ENCODE measurements around the gene CD83. TPM values are rescaled to one million over a fixed set of nuclear protein-coding genes. Genes with fewer than 3 reads are reported as not detected.

The CD83 gene
- polyA plus RNA-seq, 1 donor (not counting 4 experiments of a cell fraction or from before 2014, with no cell fraction given) = 3.4 TPM

- Histone ChIP-seq H3K4me1 (ENCODE audit: control insufficient read depth, extremely low read depth, insufficient read depth, low read length) (no peaks in the 10 kb centered on the region), H3K9me1 (ENCODE audit: control insufficient read depth, extremely low read depth, insufficient read depth, low read length) (no peaks in the 10 kb centered on the region), H2AFZ (ENCODE audit: control insufficient read depth, low read length) (no peak overlapping the region), H3K4me2 (ENCODE audit: control insufficient read depth, extremely low read depth, insufficient read depth, low read depth, low read length) (no peak overlapping the region), H3K9ac (ENCODE audit: control insufficient read depth, extremely low read depth, insufficient read depth, low read length) (no peak overlapping the region), H3K4me3 (ENCODE audit: control insufficient read depth in 2 of 3, extremely low read depth in 1 of 3, insufficient read depth in 2 of 3, low read depth in 1 of 3, low read length in 3 of 3) (no peak overlapping the region), H3K36me3 (ENCODE audit: control insufficient read depth in 2 of 2, extremely low read depth in 1 of 2, insufficient read depth in 2 of 2, low read length in 2 of 2) (no peaks in the 10 kb centered on the region), H4K20me1 (ENCODE audit: control insufficient read depth, extremely low read depth, insufficient read depth, low read length) (no peaks in the 10 kb centered on the region), H3K79me2 (ENCODE audit: control insufficient read depth, insufficient read depth, low read length) (no peaks in the 10 kb centered on the region), H3K27me3 (ENCODE audit: control insufficient read depth, extremely low read depth, insufficient read depth, low read length) (no peaks in the 10 kb centered on the region), H3K27ac (ENCODE audit: control insufficient read depth, insufficient read depth, low read length) (no peak overlapping the region), H3K9me3 (ENCODE audit: control insufficient read depth, low read depth, low read length) (no peaks in the 10 kb centered on the region)
- dilution Hi-C loops (cut with MboI; ENCODE audit: extremely low pct_ligation_motif_present, low sequenced_read_pairs) = no loop called here
- TF ChIP-seq, protein P1, sequence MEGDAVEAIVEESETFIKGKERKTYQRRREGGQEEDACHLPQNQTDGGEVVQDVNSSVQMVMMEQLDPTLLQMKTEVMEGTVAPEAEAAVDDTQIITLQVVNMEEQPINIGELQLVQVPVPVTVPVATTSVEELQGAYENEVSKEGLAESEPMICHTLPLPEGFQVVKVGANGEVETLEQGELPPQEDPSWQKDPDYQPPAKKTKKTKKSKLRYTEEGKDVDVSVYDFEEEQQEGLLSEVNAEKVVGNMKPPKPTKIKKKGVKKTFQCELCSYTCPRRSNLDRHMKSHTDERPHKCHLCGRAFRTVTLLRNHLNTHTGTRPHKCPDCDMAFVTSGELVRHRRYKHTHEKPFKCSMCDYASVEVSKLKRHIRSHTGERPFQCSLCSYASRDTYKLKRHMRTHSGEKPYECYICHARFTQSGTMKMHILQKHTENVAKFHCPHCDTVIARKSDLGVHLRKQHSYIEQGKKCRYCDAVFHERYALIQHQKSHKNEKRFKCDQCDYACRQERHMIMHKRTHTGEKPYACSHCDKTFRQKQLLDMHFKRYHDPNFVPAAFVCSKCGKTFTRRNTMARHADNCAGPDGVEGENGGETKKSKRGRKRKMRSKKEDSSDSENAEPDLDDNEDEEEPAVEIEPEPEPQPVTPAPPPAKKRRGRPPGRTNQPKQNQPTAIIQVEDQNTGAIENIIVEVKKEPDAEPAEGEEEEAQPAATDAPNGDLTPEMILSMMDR (optimal IDR thresholded peaks at IDR 0.05 in 1 of 3, IDR thresholded peaks at IDR 0.05 in 1 of 3, conservative IDR thresholded peaks at IDR 0.05 in 1 of 3; ENCODE audit: extremely low read depth in 1 of 3, insufficient read depth in 2 of 3, low read length in 3 of 3) = no peak
- TF ChIP-seq EZH2 (IDR thresholded peaks at IDR 0.05; ENCODE audit: low read length) = no peak
- FAIRE-seq (no peak), DNase-seq (ENCODE audit: low read depth, low spot score) (no peak)
Measured at GRCh38 chr6:14180609-14181008, 63.0 kb downstream of the CD83 start.

DNA sequence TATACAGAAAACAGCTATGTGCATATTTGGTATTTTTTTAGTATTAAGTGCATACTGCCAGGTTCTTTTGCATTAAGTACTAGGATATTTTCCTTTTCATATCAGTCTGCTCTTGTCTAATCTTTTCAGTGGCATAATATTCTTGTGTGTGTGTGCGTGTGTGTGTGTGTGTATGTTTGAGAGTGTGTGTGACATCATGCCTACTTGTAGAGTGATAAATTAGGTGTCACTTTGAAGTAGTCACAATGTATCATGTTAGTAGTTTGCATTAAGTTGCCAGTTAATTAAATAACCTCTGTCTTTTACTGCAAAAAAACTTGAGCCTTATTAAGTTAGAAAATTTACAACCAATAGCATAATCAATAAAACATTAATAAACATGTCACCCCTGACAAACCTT, 65.3 kb downstream of the CD83 start:
- Histone ChIP-seq H3K36me3 (ENCODE audit: control insufficient read depth in 2 of 2, extremely low read depth in 1 of 2, insufficient read depth in 2 of 2, low read length in 2 of 2) (no peaks in the 10 kb centered on the region), H3K4me2 (ENCODE audit: control insufficient read depth, extremely low read depth, insufficient read depth, low read depth, low read length) (no peak overlapping the region), H4K20me1 (ENCODE audit: control insufficient read depth, extremely low read depth, insufficient read depth, low read length) (no peaks in the 10 kb centered on the region), H3K9me1 (ENCODE audit: control insufficient read depth, extremely low read depth, insufficient read depth, low read length) (no peaks in the 10 kb centered on the region), H3K27ac (ENCODE audit: control insufficient read depth, insufficient read depth, low read length) (no peak overlapping the region), H2AFZ (ENCODE audit: control insufficient read depth, low read length) (no peak overlapping the region), H3K79me2 (ENCODE audit: control insufficient read depth, insufficient read depth, low read length) (no peaks in the 10 kb centered on the region), H3K4me3 (ENCODE audit: control insufficient read depth in 2 of 3, extremely low read depth in 1 of 3, insufficient read depth in 2 of 3, low read depth in 1 of 3, low read length in 3 of 3) (no peak overlapping the region), H3K27me3 (ENCODE audit: control insufficient read depth, extremely low read depth, insufficient read depth, low read length) (no peaks in the 10 kb centered on the region), H3K9me3 (ENCODE audit: control insufficient read depth, low read depth, low read length) (no peaks in the 10 kb centered on the region), H3K9ac (ENCODE audit: control insufficient read depth, extremely low read depth, insufficient read depth, low read length) (no peak overlapping the region), H3K4me1 (ENCODE audit: control insufficient read depth, extremely low read depth, insufficient read depth, low read length) (no peaks in the 10 kb centered on the region)
- TF ChIP-seq, protein P1 (optimal IDR thresholded peaks at IDR 0.05 in 1 of 3, IDR thresholded peaks at IDR 0.05 in 1 of 3, conservative IDR thresholded peaks at IDR 0.05 in 1 of 3; ENCODE audit: extremely low read depth in 1 of 3, insufficient read depth in 2 of 3, low read length in 3 of 3) = no peak
- no peak for TF ChIP-seq EZH2 (IDR thresholded peaks at IDR 0.05; ENCODE audit: low read length)
- DNase-seq (ENCODE audit: low read depth, low spot score) (no peak), FAIRE-seq (no peak)
- dilution Hi-C loops (cut with MboI; ENCODE audit: extremely low pct_ligation_motif_present, low sequenced_read_pairs) = no loop called here

Small RNA genes within 50 kb of the gene (small RNA-seq; reads per million reads assigned to genes)
- 0 to 0.25 (median 0.07) reads per million in 3 experiments for gene RNU7-133P (ENCODE audit: insufficient read length in 3 of 3, low read depth in 3 of 3, low replicate concordance in 1 of 3)

Other genes starting within 250 kb of the CD83 start
- gene RNF182, start 192.8 kb upstream of the CD83 start, polyA plus RNA-seq = 0.94 to 3.8 TPM (median 2.0 TPM) in 3 replicates

All from keratinocyte (primary cell).